OCI-LY1 (cell line): ENCODE measurements around the gene POTEB3.
"Not testable (repeated sequence)": the region's sequence is repeated elsewhere in the genome, so short reads cannot be mapped to it uniquely, and the experiment has no call there.

ENCODE experiments used
- CTCF ChIP-seq: fragments of 200-600 bp; sonication (generic), shearing (Covaris generic); IDR thresholded peaks from 2 replicates; pipeline ENCODE4 v1.5.1; 2017; ENCODE audit warnings: mild to moderate bottlenecking, antibody characterized with exemption, low read length, moderate library complexity, mixed read lengths
- EZH2 ChIP-seq: fragments of 200-600 bp; sonication (generic), shearing (Covaris generic); IDR thresholded peaks from 2 replicates; pipeline ENCODE4 v1.8.0; 2017; ENCODE audit warnings: borderline replicate concordance, mixed run types, mild to moderate bottlenecking, antibody characterized with exemption, low read length, moderate library complexity, mixed read lengths

- not testable (repeated sequence) for TF ChIP-seq CTCF, EZH2
Observed at GRCh38 chr15:21407366-21407765, 32.9 kb downstream of the POTEB3 start.
